ENCODE measurements around the gene MAST2. TPM values are rescaled to one million over a fixed set of nuclear protein-coding genes. Genes with fewer than 3 reads are reported as not detected.
"Not testable (repeated sequence)": the region's sequence is repeated elsewhere in the genome, so short reads cannot be mapped to it uniquely, and the experiment has no call there.

MAST2 gene
- total RNA-seq, 1 donor from 2014 or later: 12.6 TPM

DNA sequence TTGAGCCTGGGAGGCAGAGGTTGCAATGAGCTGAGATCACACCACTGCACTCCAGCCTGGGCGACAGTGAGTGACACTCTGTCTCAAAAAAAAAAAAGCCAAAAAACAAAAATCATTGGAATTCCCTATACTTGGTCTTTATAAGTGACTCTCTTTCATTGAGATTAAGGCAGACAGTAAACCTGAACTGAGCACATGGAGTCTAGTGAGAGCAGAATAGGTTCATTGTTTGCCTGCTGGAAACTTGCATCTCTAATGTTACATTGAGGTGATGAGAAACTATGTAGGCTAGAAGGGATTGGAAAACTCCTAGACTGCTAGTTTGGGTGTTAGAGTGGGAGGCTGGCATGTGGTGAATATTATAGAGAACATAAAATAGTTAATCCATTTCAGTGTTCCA lies 25.4 kb downstream of the MAST2 start:
- DNase-seq (ENCODE audit: low read depth) (no peak), FAIRE-seq (no peak)
- H3K4me3 ChIP-seq (ENCODE audit: low read depth, low read length): no peak overlapping the region
- H3K27me3 ChIP-seq (ENCODE audit: control insufficient read depth, insufficient read depth, low read length): no peaks in the 10 kb centered on the region
- no peaks in the 10 kb centered on the region for H3K36me3 ChIP-seq (ENCODE audit: control insufficient read depth, insufficient read depth, low read length)
- TF ChIP-seq, protein P1, sequence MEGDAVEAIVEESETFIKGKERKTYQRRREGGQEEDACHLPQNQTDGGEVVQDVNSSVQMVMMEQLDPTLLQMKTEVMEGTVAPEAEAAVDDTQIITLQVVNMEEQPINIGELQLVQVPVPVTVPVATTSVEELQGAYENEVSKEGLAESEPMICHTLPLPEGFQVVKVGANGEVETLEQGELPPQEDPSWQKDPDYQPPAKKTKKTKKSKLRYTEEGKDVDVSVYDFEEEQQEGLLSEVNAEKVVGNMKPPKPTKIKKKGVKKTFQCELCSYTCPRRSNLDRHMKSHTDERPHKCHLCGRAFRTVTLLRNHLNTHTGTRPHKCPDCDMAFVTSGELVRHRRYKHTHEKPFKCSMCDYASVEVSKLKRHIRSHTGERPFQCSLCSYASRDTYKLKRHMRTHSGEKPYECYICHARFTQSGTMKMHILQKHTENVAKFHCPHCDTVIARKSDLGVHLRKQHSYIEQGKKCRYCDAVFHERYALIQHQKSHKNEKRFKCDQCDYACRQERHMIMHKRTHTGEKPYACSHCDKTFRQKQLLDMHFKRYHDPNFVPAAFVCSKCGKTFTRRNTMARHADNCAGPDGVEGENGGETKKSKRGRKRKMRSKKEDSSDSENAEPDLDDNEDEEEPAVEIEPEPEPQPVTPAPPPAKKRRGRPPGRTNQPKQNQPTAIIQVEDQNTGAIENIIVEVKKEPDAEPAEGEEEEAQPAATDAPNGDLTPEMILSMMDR (IDR thresholded peaks at IDR 0.05; ENCODE audit: insufficient read depth, low read length, severe bottlenecking): no peak

DNA sequence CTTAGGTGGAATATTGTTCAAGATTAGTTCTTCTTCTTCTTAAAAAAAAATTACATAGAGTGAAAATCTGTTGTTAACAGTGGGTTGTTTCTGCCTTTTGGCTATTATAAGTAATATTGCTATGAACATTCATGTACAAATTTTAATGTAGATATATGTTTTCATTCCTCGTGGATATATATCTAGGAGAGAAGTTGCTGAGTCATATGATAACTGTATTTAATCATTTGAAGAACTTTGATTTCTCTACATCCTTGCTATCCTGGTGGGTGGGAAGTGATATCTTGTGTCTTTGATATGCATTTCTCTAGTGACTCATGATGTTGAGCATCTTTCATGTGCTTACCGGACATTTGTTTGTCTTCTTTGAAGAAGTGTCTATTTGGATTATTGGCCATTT lies 29.9 kb downstream of the MAST2 start:
- Histone ChIP-seq H3K36me3 (ENCODE audit: control insufficient read depth, insufficient read depth, low read length) (no peaks in the 10 kb centered on the region), H3K4me3 (ENCODE audit: low read depth, low read length) (no peak overlapping the region), H3K27me3 (ENCODE audit: control insufficient read depth, insufficient read depth, low read length) (no peaks in the 10 kb centered on the region)
- DNase-seq (ENCODE audit: low read depth) (no peak), FAIRE-seq (no peak)
- TF ChIP-seq, protein P1 (IDR thresholded peaks at IDR 0.05; ENCODE audit: insufficient read depth, low read length, severe bottlenecking): no peak

DNA sequence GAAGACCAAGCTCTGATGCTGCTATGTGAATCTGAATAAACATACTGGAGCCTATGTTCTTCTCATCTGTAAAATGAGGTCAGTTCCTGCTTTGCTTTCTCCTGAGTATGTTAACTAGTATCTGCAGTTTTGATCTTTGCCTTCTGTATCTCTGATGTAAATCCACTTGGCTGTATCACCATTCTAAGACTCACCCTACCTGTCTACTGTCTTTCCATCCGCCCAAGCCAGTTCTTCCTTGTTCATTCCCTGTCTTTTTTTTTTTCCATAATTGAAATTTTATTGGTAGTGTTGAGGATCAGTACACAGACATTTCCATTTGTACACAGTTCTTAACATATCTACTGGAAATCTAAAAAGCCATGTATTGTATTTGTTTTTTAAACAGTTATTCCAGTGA lies 31.3 kb downstream of the MAST2 start:
- no peak overlapping the region for H3K4me3 ChIP-seq (ENCODE audit: low read depth, low read length)
- H3K27me3 ChIP-seq (ENCODE audit: control insufficient read depth, insufficient read depth, low read length): no peaks in the 10 kb centered on the region
- FAIRE-seq (no peak), DNase-seq (ENCODE audit: low read depth) (no peak)
- no peaks in the 10 kb centered on the region for H3K36me3 ChIP-seq (ENCODE audit: control insufficient read depth, insufficient read depth, low read length)
- TF ChIP-seq, protein P1 (IDR thresholded peaks at IDR 0.05; ENCODE audit: insufficient read depth, low read length, severe bottlenecking): no peak

DNA sequence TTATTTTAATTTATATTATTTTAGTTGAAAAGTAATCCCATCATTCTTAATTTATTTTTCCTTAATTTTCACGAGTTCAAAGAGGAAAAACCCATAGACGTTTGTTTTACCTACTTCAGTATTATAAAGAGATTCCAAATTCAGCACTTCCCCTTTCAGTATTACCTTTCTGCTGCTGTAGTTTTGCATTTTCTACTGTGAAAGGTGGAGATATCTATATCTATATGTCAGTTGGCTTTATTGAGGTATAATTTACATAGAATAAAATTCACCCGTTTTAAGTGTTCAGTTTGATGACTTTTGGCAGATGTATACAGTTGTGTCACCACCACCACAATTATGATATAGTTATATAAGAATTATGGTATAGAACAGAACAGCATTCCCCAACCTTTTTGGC lies 33.0 kb downstream of the MAST2 start:
- no peaks in the 10 kb centered on the region for H3K27me3 ChIP-seq (ENCODE audit: control insufficient read depth, insufficient read depth, low read length)
- TF ChIP-seq, protein P1 (IDR thresholded peaks at IDR 0.05; ENCODE audit: insufficient read depth, low read length, severe bottlenecking): no peak
- FAIRE-seq (no peak), DNase-seq (ENCODE audit: low read depth) (no peak)
- no peak overlapping the region for H3K4me3 ChIP-seq (ENCODE audit: low read depth, low read length)
- no peaks in the 10 kb centered on the region for H3K36me3 ChIP-seq (ENCODE audit: control insufficient read depth, insufficient read depth, low read length)

DNA sequence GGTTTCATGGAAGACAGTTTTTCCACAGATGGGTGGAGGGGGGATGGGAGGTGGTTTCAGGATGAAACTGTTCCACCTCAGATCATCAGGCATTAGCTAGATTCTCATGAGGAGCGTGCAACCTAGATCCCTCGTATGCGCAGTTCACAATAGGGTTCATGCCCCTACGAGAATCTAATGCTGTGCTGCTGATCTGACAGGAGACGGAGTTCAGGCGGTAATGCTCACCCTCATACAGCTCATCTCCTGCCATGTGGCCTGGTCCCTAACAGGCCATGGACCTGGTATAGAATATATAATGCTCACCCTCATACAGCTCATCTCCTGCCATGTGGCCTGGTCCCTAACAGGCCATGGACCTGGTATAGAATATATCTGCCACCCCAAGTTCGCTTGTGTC lies 33.4 kb downstream of the MAST2 start:
- not testable (repeated sequence) for FAIRE-seq; H3K36me3 ChIP-seq (ENCODE audit: control insufficient read depth, insufficient read depth, low read length); DNase-seq (ENCODE audit: low read depth); H3K4me3 ChIP-seq (ENCODE audit: low read depth, low read length); H3K27me3 ChIP-seq (ENCODE audit: control insufficient read depth, insufficient read depth, low read length)

DNA sequence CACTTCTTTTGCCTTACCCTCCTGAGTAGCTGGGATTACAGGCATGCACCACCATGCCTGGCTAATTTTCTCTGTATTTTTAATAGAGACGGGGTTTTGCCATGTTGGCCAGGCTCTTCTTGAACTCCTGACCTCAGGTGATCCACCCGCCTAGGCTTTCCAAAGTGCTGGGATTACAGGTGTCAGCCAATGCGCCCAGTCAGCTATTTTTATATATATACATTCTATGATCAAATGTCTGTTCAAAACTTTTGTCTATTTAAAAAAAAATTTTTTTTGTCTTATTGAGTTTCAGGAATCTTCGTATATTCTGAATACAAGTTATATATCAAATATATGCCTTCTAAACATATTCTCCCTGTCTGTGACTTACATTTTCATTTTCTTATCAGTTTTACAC lies 34.9 kb downstream of the MAST2 start:
- not testable (repeated sequence) for H3K36me3 ChIP-seq (ENCODE audit: control insufficient read depth, insufficient read depth, low read length); FAIRE-seq; H3K4me3 ChIP-seq (ENCODE audit: low read depth, low read length); DNase-seq (ENCODE audit: low read depth); H3K27me3 ChIP-seq (ENCODE audit: control insufficient read depth, insufficient read depth, low read length)

DNA sequence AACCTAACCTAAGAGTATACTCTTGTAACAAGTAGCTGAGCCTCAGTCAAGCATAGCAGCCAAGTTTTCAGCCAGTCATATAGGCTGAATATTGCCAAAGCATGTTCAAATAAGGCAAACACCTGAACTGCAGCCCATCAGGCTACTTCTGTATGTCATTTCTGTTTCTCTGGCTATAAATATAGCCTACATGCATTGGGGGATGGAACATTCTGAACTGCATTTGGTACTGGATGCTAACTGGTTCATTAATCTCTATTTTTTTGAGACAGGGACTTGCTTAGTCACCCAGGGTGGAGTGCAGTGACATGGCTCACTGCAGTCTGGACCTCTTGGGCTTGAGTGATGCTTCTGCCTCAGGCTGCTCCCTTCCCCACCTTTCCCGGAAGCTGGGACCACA lies 37.3 kb downstream of the MAST2 start:
- H3K27me3 ChIP-seq (ENCODE audit: control insufficient read depth, insufficient read depth, low read length): no peaks in the 10 kb centered on the region
- TF ChIP-seq, protein P1 (IDR thresholded peaks at IDR 0.05; ENCODE audit: insufficient read depth, low read length, severe bottlenecking): no peak
- H3K36me3 ChIP-seq (ENCODE audit: control insufficient read depth, insufficient read depth, low read length): no peaks in the 10 kb centered on the region
- DNase-seq (ENCODE audit: low read depth) (no peak), FAIRE-seq (no peak)
- H3K4me3 ChIP-seq (ENCODE audit: low read depth, low read length): no peak overlapping the region

Data from bronchial epithelial cell (primary cell).